HepG2 (cell line): ENCODE results near the gene TBC1D16. TPM values are rescaled to one million over a fixed set of nuclear protein-coding genes. Genes with fewer than 3 reads are reported as not detected.

Experiments
- AKNA ChIP-seq: sonication (generic); formaldehyde crosslinking; IDR thresholded peaks from 2 replicates; pipeline ENCODE4 v1.4.0; 2020; ENCODE audit warnings: missing genetic modification reagents, borderline replicate concordance
- CREM ChIP-seq, 2 experiments: sonication (generic) in 1 of 2; formaldehyde crosslinking in 1 of 2; IDR thresholded peaks; 2 replicates each; pipeline versions ENCODE4 v1.4.0 to v1.6.1; 2016 to 2020; ENCODE audit warnings: antibody characterized with exemption in 1 of 2, mild to moderate bottlenecking in 1 of 2, missing genetic modification reagents in 1 of 2
- CSRNP1 ChIP-seq: sonication (generic); formaldehyde crosslinking; IDR thresholded peaks from 2 replicates; pipeline ENCODE4 v1.8.1; 2023; ENCODE audit warnings: mild to moderate bottlenecking, missing genetic modification reagents
- FOXK2 ChIP-seq: fragments of 450-650 bp; IDR thresholded peaks from 2 replicates; pipeline ENCODE4 v1.6.1; 2016
- FOXP1 ChIP-seq, 2 experiments: fragments of 450-650 bp in 1 of 2; IDR thresholded peaks; 2 replicates each; pipeline ENCODE4 v1.6.1; 2017 to 2018; ENCODE audit warnings: antibody characterized with exemption in 1 of 2
- GTF3A ChIP-seq: sonication (generic); formaldehyde crosslinking; conservative IDR thresholded peaks from 2 replicates; pipeline ENCODE4 v1.4.0; 2020; ENCODE audit warnings: mild to moderate bottlenecking, missing genetic modification reagents
- HHEX ChIP-seq: IDR thresholded peaks from 2 replicates; pipeline ENCODE4 v1.6.1; 2016; ENCODE audit warnings: control low read depth
- HOXD1 ChIP-seq: sonication (generic); formaldehyde crosslinking; IDR thresholded peaks from 2 replicates; pipeline ENCODE4 v1.5.0; 2020; ENCODE audit warnings: missing genetic modification reagents
- MAFK ChIP-seq, 2 experiments: IDR thresholded peaks in 1 of 2; conservative IDR thresholded peaks in 1 of 2; 2 replicates each; pipeline ENCODE4 v1.6.1; 2011; ENCODE audit warnings: improper control_type of control experiment in 2 of 2, low read length in 2 of 2
- NR1H2 ChIP-seq: sonication (generic); formaldehyde crosslinking; IDR thresholded peaks from 2 replicates; pipeline ENCODE4 v1.8.1; 2022; ENCODE audit warnings: low read depth, missing genetic modification reagents, borderline replicate concordance
- PRDM4 ChIP-seq: sonication (generic); formaldehyde crosslinking; IDR thresholded peaks from 2 replicates; pipeline ENCODE4 v1.9.0; 2021; ENCODE audit warnings: missing genetic modification reagents, borderline replicate concordance
- RFXANK ChIP-seq: IDR thresholded peaks from 2 replicates; pipeline ENCODE4 v1.6.1; 2016
- TARDBP ChIP-seq: sonication (generic); formaldehyde crosslinking; IDR thresholded peaks from 2 replicates; pipeline ENCODE4 v1.8.0; 2022; ENCODE audit warnings: mild to moderate bottlenecking, missing genetic modification reagents
- TRIM24 ChIP-seq: sonication (generic); formaldehyde crosslinking; IDR thresholded peaks from 2 replicates; pipeline ENCODE4 v1.8.0; 2022; ENCODE audit warnings: mild to moderate bottlenecking, missing genetic modification reagents
- ZFP62 ChIP-seq: sonication (generic); formaldehyde crosslinking; IDR thresholded peaks from 2 replicates; pipeline ENCODE4 v1.4.0; 2020; ENCODE audit warnings: missing genetic modification reagents
- ZNF275 ChIP-seq: sonication (generic); formaldehyde crosslinking; IDR thresholded peaks from 2 replicates; pipeline ENCODE4 v1.8.0; 2022; ENCODE audit warnings: missing genetic modification reagents, mild to moderate bottlenecking, inconsistent platforms, borderline replicate concordance
- ZNF709 ChIP-seq: sonication (generic); formaldehyde crosslinking; IDR thresholded peaks from 2 replicates; pipeline ENCODE4 v1.5.0; 2020; ENCODE audit warnings: mild to moderate bottlenecking, missing genetic modification reagents
- ZNF724P ChIP-seq: sonication (generic); formaldehyde crosslinking; IDR thresholded peaks from 2 replicates; pipeline ENCODE4 v1.8.0; 2022; ENCODE audit warnings: missing genetic modification reagents, borderline replicate concordance
- ZNF850 ChIP-seq: sonication (generic); formaldehyde crosslinking; conservative IDR thresholded peaks from 2 replicates; pipeline ENCODE4 v1.9.0; 2021; ENCODE audit warnings: mild to moderate bottlenecking, missing genetic modification reagents
- ZSCAN25 ChIP-seq: sonication (generic); formaldehyde crosslinking; IDR thresholded peaks from 2 replicates; pipeline ENCODE4 v1.8.0; 2022; ENCODE audit warnings: mild to moderate bottlenecking, missing genetic modification reagents
- polyA plus RNA-seq, 8 experiments: library from polyadenylated mRNA; depleted of rRNA in 3 of 8; stranded (reverse) in 7 of 8; unstranded in 1 of 8; fragments of >200 nt; fragmentation: Illumina TruSeq in 4 of 8; extraction: Trizol in 4 of 8; gene quantifications; 2 replicates each; pipeline versions ENCODE4 v1.2.1 to v1.2.3, GENCODE V29; 2011 to 2016; ENCODE audit warnings: low read depth in 4 of 8, missing spikeins in 1 of 8, mixed read lengths in 1 of 8; ENCODE audit not compliant: insufficient read depth in 1 of 8
- total RNA-seq, 5 experiments: library from RNA; depleted of rRNA; stranded (reverse); fragments of >200 nt; fragmentation: Illumina TruSeq; extraction: Trizol; gene quantifications; 2 replicates each; pipeline ENCODE4 v1.2.3, GENCODE V29; 2016; ENCODE audit warnings: low read depth in 1 of 5

Gene TBC1D16
- total and polyA plus RNA-seq, 2 of the 13 experiments (the other 11 are each of a cell fraction or from before 2014, with no cell fraction given): 14.9 to 24.9 TPM

GRCh38 chr17:79905832-79906231 lies 129.8 kb downstream of the TBC1D16 start (continued):
- no peak for TF ChIP-seq ZNF275 (CRISPR knock-in tag)
- TF ChIP-seq HHEX (CRISPR knock-in tag): no peak
- no peak for TF ChIP-seq ZNF709 (CRISPR knock-in tag)
- no peak for TF ChIP-seq MAFK (conservative IDR thresholded peaks at IDR 0.05 in 1 of 2, IDR thresholded peaks at IDR 0.05 in 1 of 2; ENCODE audit: low read length in 2 of 2)
- no peak for TF ChIP-seq FOXP1 (IDR thresholded peaks at IDR 0.05)
- peak; percentile 43 for TF ChIP-seq FOXP1 (CRISPR knock-in tag; IDR thresholded peaks at IDR 0.05)
- TF ChIP-seq ZSCAN25 (CRISPR knock-in tag): peak; percentile 87
- TF ChIP-seq HOXD1 (CRISPR knock-in tag): peak; percentile 84; the same call in 1 of the 2 replicates
- no peak for TF ChIP-seq ZNF724P
- peak; percentile 49; the same call in 1 of the 2 replicates for TF ChIP-seq FOXK2
- TF ChIP-seq ZNF850 (CRISPR knock-in tag): no peak
- TF ChIP-seq CREM (IDR thresholded peaks at IDR 0.05): peak; percentile 37; the same call in 1 of the 2 replicates
- TF ChIP-seq CREM (CRISPR knock-in tag; IDR thresholded peaks at IDR 0.05): no peak
- no peak for TF ChIP-seq TRIM24 (CRISPR knock-in tag)
- TF ChIP-seq ZFP62 (CRISPR knock-in tag): peak; percentile 57; the same call in 1 of the 2 replicates
- TF ChIP-seq AKNA (CRISPR knock-in tag): no peak; the same call in 1 of the 2 replicates
- no peak for TF ChIP-seq PRDM4 (CRISPR knock-in tag)
- peak; percentile 85; the same call in 1 of the 2 replicates for TF ChIP-seq TARDBP (CRISPR knock-in tag)
- TF ChIP-seq CSRNP1 (CRISPR knock-in tag): no peak
- TF ChIP-seq RFXANK (CRISPR knock-in tag): no peak
- TF ChIP-seq NR1H2 (CRISPR knock-in tag): no peak
- TF ChIP-seq GTF3A (CRISPR knock-in tag): no peak
